K562 (cell line): Measurements from ENCODE around the gene COL4A2. TPM values are rescaled to one million over a fixed set of nuclear protein-coding genes. Genes with fewer than 3 reads are reported as not detected.

ENCODE experiments used
- ATAC-seq: fragments of 200-7000 bp; cut with Tn5 transposase; 3 replicates; pipeline ENCODE4 v1.9.1; 2020; ENCODE audit warnings: moderate library complexity
- BruUV-seq: library from RNA; stranded (reverse); fragments of 400-500 nt; replicated peaks from 2 replicates; lab custom pipeline; 2021; lab: Mats Ljungman, UMichigan
- CTCF ChIA-PET: fragments of 300-600 bp; formaldehyde crosslinking; extraction: SDS; loops from one replicate; lab custom pipeline; 2021; ENCODE audit warnings: low intra/inter-chr PET ratio; lab: Yijun Ruan, JAX
- POLR2A ChIA-PET: fragments of 300-600, 350-650 bp; sonication (Branson Sonifier 250); formaldehyde crosslinking; extraction: SDS; loops from one replicate; lab custom pipeline; 2021; ENCODE audit warnings: antibody characterized with exemption, inconsistent platforms; lab: Yijun Ruan, JAX
- DNase-seq, 4 experiments: peaks; one replicate each; pipeline versions ENCODE4 v3.0.0 to v3.0.0-alpha.2; 2011 to 2018; ENCODE audit warnings: low spot score in 3 of 4, mixed read lengths in 3 of 4; ENCODE audit errors: extremely low read depth in 1 of 4
- FAIRE-seq: peaks from 2 replicates; lab custom pipeline; 2011; peaks lifted over from hg19 to GRCh38; lab: Jason Lieb, UNC
- H2AFZ ChIP-seq: 2 replicates; pipeline ENCODE4 v1.6.0; 2011; ENCODE audit warnings: low read depth, low read length, control low read depth, inconsistent platforms
- H3K27ac ChIP-seq: fragments of 200-600 bp; 3 replicates; pipeline ENCODE4 v1.8.0; 2011; ENCODE audit warnings: low read depth, mild to moderate bottlenecking, control low read depth, inconsistent platforms, low read length, moderate library complexity, mixed read lengths; ENCODE audit errors: extremely low read depth
- H3K27me3 ChIP-seq, 2 experiments: fragments of 300-600 bp in 1 of 2; 2 replicates in 1 of 2; 3 replicates in 1 of 2; pipeline versions ENCODE4 v1.6.0 to v1.8.0; 2011; ENCODE audit warnings: inconsistent platforms in 2 of 2, low read length in 2 of 2, mild to moderate bottlenecking in 1 of 2, mixed read lengths in 1 of 2, moderate library complexity in 1 of 2; ENCODE audit not compliant: control insufficient read depth in 2 of 2, insufficient read depth in 2 of 2
- H3K36me3 ChIP-seq: fragments of 300-600 bp; 3 replicates; pipeline ENCODE4 v1.8.0; 2011; ENCODE audit warnings: mild to moderate bottlenecking, low read length, inconsistent platforms; ENCODE audit not compliant: control insufficient read depth, insufficient read depth
- H3K4me1 ChIP-seq, 2 experiments: fragments of 200-600 bp in 1 of 2; replicated peaks in 1 of 2; 2 replicates in 1 of 2; 3 replicates in 1 of 2; pipeline versions ENCODE4 v1.5.1 to v1.8.0; 2011; ENCODE audit warnings: inconsistent platforms in 2 of 2, low read length in 2 of 2, mild to moderate bottlenecking in 1 of 2, mixed read lengths in 1 of 2, moderate library complexity in 1 of 2; ENCODE audit not compliant: control insufficient read depth in 2 of 2, insufficient read depth in 2 of 2
- H3K4me2 ChIP-seq: 2 replicates; pipeline ENCODE4 v1.6.1; 2011; ENCODE audit warnings: low read length, control low read depth, inconsistent platforms, mixed read lengths; ENCODE audit not compliant: insufficient read depth
- H3K4me3 ChIP-seq: fragments of 200-600 bp; sonication (generic), shearing (Covaris generic); 2 replicates; pipeline ENCODE4 v1.5.1; 2016; ENCODE audit warnings: control low read depth, inconsistent platforms
- H3K79me2 ChIP-seq: fragments of 200-600 bp; 3 replicates; pipeline ENCODE4 v1.8.0; 2011; ENCODE audit warnings: low read length, inconsistent platforms; ENCODE audit not compliant: control insufficient read depth, insufficient read depth
- H3K9ac ChIP-seq, 2 experiments: 2 replicates each; pipeline versions ENCODE4 v1.6.0 to v1.6.1; 2011; ENCODE audit warnings: low read depth in 2 of 2, low read length in 2 of 2, control low read depth in 1 of 2, inconsistent platforms in 1 of 2, mild to moderate bottlenecking in 1 of 2, mixed read lengths in 1 of 2; ENCODE audit not compliant: insufficient read depth in 1 of 2
- H3K9me1 ChIP-seq: one replicate; pipeline ENCODE4 v1.6.0; 2011; ENCODE audit warnings: inconsistent platforms, mild to moderate bottlenecking, low read length, moderate library complexity; ENCODE audit not compliant: control insufficient read depth, insufficient read depth
- H3K9me3 ChIP-seq: replicated peaks from 2 replicates; pipeline ENCODE4 v1.5.1; 2011; ENCODE audit warnings: low read depth, low read length, inconsistent platforms; ENCODE audit not compliant: control insufficient read depth, insufficient read depth
- H4K20me1 ChIP-seq: replicated peaks from 2 replicates; pipeline ENCODE4 v1.6.1; 2011; ENCODE audit warnings: low read length, inconsistent platforms, mixed read lengths; ENCODE audit not compliant: control insufficient read depth, insufficient read depth
- DDX20 ChIP-seq: fragments of 450-650 bp; IDR thresholded peaks from 2 replicates; pipeline ENCODE4 v1.6.1; 2016; ENCODE audit warnings: missing genetic modification characterization, low read depth, mild to moderate bottlenecking, missing compliant biosample characterization, moderate library complexity
- KDM4B ChIP-seq, 2 experiments: fragments of 450-650 bp in 1 of 2; sonication (generic) in 1 of 2; IDR thresholded peaks; 2 replicates each; pipeline ENCODE4 v1.6.1; 2016 to 2017; ENCODE audit warnings: borderline replicate concordance in 2 of 2, antibody characterized with exemption in 1 of 2, low read depth in 1 of 2, mild to moderate bottlenecking in 1 of 2
- MTA1 ChIP-seq: fragments of 450-650 bp; IDR thresholded peaks from 2 replicates; pipeline ENCODE4 v1.6.1; 2017; ENCODE audit warnings: borderline replicate concordance
- MYNN ChIP-seq, 2 experiments: sonication (generic); formaldehyde crosslinking in 1 of 2; IDR thresholded peaks; 2 replicates each; pipeline versions ENCODE4 v1.5.0 to v1.6.1; 2016 to 2020; ENCODE audit warnings: antibody characterized with exemption in 1 of 2, missing genetic modification reagents in 1 of 2
- POLR3A ChIP-seq: IDR thresholded peaks from 2 replicates; pipeline ENCODE4 v1.6.1; 2011; ENCODE audit warnings: borderline replicate concordance, mild to moderate bottlenecking, moderate library complexity; ENCODE audit not compliant: insufficient read length, insufficient read depth; ENCODE audit errors: extremely low read depth
- RBM15 ChIP-seq: fragments of 200-400 bp; formaldehyde crosslinking; IDR thresholded peaks from 2 replicates; pipeline ENCODE4 v1.6.1; 2018; ENCODE audit warnings: mild to moderate bottlenecking, low read length, moderate library complexity; ENCODE audit not compliant: insufficient read depth
- ZNF12 ChIP-seq: sonication (generic); formaldehyde crosslinking; IDR thresholded peaks from 2 replicates; pipeline ENCODE4 v1.4.0; 2020; ENCODE audit warnings: mild to moderate bottlenecking, missing genetic modification reagents
- ZNF175 ChIP-seq: fragments of 200-800 bp; sonication (Bioruptor generic); IDR thresholded peaks from 2 replicates; pipeline ENCODE4 v1.6.1; 2016; ENCODE audit warnings: low read depth, mild to moderate bottlenecking, missing genetic modification characterization, missing compliant biosample characterization
- ZNF263 ChIP-seq: sonication (generic); formaldehyde crosslinking; IDR thresholded peaks from 2 replicates; pipeline ENCODE4 v1.8.0; 2022; ENCODE audit warnings: mild to moderate bottlenecking, missing genetic modification reagents, borderline replicate concordance
- ZNF347 ChIP-seq: fragments of 450-650 bp; formaldehyde crosslinking; IDR thresholded peaks from 2 replicates; pipeline ENCODE4 v1.4.0; 2020; ENCODE audit warnings: low read depth, mild to moderate bottlenecking, moderate library complexity
- ZNF76 ChIP-seq: fragments of 250-450 bp; sonication (Bioruptor Pico); IDR thresholded peaks from 2 replicates; pipeline ENCODE4 v1.4.0; 2020; ENCODE audit warnings: mild to moderate bottlenecking, moderate library complexity, borderline replicate concordance
- WGBS: fragments of 100-300 bp; shearing (Covaris generic); methylation state at CpG from one replicate; pipeline ENCODE4 v1.1.6; 2016; ENCODE audit warnings: low coverage, mixed read lengths; ENCODE audit not compliant: insufficient coverage; ENCODE audit errors: missing lambda C conversion rate; 5-methylcytosine and 5-hydroxymethylcytosine counted together
- in situ Hi-C: fragments of 300-500 bp; cut with MboI; formaldehyde crosslinking; loops from 4 replicates; pipeline ENCODE4 v1.15.0; 2018; ENCODE audit warnings: inconsistent platforms, mixed read lengths
- intact Hi-C: fragments of 100-400 bp; cut with micrococcal nuclease; formaldehyde crosslinking; loops from 2 replicates; pipeline ENCODE4 v1.14.2; 2022
- polyA plus RNA-seq, 8 experiments: library from polyadenylated mRNA; depleted of rRNA in 4 of 8; stranded (reverse) in 5 of 8; unstranded in 3 of 8; fragments of >200 nt; fragmentation: Nextera tagmentation in 2 of 8; fragmentation: Illumina TruSeq in 1 of 8; extraction: Ambion mirVana in 2 of 8; extraction: Trizol in 1 of 8; gene quantifications; 2 replicates each; pipeline versions ENCODE4 v1.2.1 to v1.2.3, GENCODE V29; 2011 to 2014; ENCODE audit warnings: inconsistent platforms in 1 of 8, missing spikeins in 1 of 8
- total RNA-seq, 7 experiments: library from RNA; depleted of rRNA in 6 of 7; stranded (reverse); fragments of >200 nt in 6 of 7; fragmentation: Illumina TruSeq in 2 of 7; extraction: Trizol in 2 of 7; gene quantifications; 2 replicates each; pipeline versions ENCODE4 v1.2.1 to v1.2.3, GENCODE V29; 2011 to 2021; ENCODE audit warnings: low replicate concordance in 1 of 7
- TF ChIP-seq, protein P1 (sequence below): fragments of 250-450 bp; sonication (Bioruptor Pico); IDR thresholded peaks from 2 replicates; pipeline ENCODE4 v1.4.0; 2020; ENCODE audit warnings: borderline replicate concordance
- TF ChIP-seq, protein P2 (sequence below), 3 experiments: IDR thresholded peaks in 2 of 3; conservative IDR thresholded peaks in 1 of 3; 2 replicates each; pipeline ENCODE4 v1.5.1; 2011 to 2012; ENCODE audit warnings: low read length in 3 of 3, mild to moderate bottlenecking in 3 of 3, control low read depth in 2 of 3, improper control_type of control experiment in 1 of 3, inconsistent platforms in 1 of 3, low read depth in 1 of 3, mixed read lengths in 1 of 3, moderate library complexity in 1 of 3; ENCODE audit not compliant: insufficient read depth in 2 of 3
- TF ChIP-seq, protein P3 (sequence below), 3 experiments: fragments of 200-800 bp in 1 of 3; sonication (Bioruptor generic) in 1 of 3; sonication (generic) in 1 of 3; formaldehyde crosslinking in 1 of 3; IDR thresholded peaks; 2 replicates each; pipeline versions ENCODE4 v1.6.1 to v1.8.0; 2016 to 2022; ENCODE audit warnings: mild to moderate bottlenecking in 2 of 3, missing compliant biosample characterization in 2 of 3, missing genetic modification characterization in 2 of 3, missing genetic modification reagents in 1 of 3
- TF ChIP-seq, protein P4 (sequence below): fragments of 250-450 bp; sonication (Bioruptor Pico); IDR thresholded peaks from 2 replicates; pipeline ENCODE4 v1.8.0; 2022; ENCODE audit warnings: moderate library complexity, mild to moderate bottlenecking, inconsistent platforms

The COL4A2 gene
- total and polyA plus RNA-seq, 9 of the 15 experiments (the other 6 are each of a cell fraction or from before 2014, with no cell fraction given): 0.13 to 15.2 (median 8.1) TPM

DNA sequence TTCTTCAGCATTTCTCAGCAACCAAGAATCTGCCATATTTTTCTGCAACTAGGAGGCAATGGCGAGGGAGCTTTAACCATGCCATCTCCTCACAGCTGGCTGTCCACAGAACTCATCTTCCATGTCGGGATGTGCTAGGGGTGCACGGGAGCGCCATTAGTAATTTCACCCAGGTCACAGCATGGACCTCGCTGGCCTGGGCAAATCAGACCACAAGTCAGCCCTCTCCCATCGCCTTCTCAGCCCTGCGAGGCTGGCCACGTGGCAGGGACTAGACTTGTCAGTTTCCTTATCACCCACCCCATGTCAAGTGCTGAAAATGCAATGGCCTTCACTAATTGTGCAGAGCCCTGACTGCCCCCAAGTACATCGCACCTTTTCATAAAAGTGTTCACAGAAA is 15.8 kb upstream of the COL4A2 start:
- ChIA-PET POLR2A (no interaction called here), CTCF (no interaction called here)
- Histone ChIP-seq H3K79me2 (no peaks in the 10 kb centered on the region), H3K4me1 (no peaks in the 10 kb centered on the region), H3K9ac (no peak overlapping the region), H3K36me3 (no peaks in the 10 kb centered on the region), H3K9me3 (no peaks in the 10 kb centered on the region), H4K20me1 (no peaks in the 10 kb centered on the region), H3K9me1 (no peaks in the 10 kb centered on the region), H3K27ac (no peak overlapping the region), H3K4me2 (no peak overlapping the region), H3K4me3 (no peak overlapping the region), H3K27me3 (peaks cover 0 to 11% of the 10 kb centered on the region in 2 experiments; a peak in 3 of 5 replicates), H2AFZ (no peak overlapping the region)
- intact Hi-C loops: no loop called here
- no TSS peak for BruUV-seq
- DNase-seq (no peak), FAIRE-seq (no peak), ATAC-seq (no peak)
- 1% methylated on average over 9 of the region's 9 CpGs for WGBS
- in situ Hi-C loops: no loop called here
- TF ChIP-seq ZNF347 (CRISPR knock-in tag) (no peak), MTA1 (no peak), MYNN (IDR thresholded peaks at IDR 0.05) (no peak), MYNN (CRISPR knock-in tag; IDR thresholded peaks at IDR 0.05) (no peak), POLR3A (no peak), DDX20 (no peak), ZNF175 (no peak), ZNF12 (no peak), KDM4B (IDR thresholded peaks at IDR 0.05; ENCODE audit: borderline replicate concordance in 2 of 2, low read depth in 1 of 2) (no peak), ZNF76 (CRISPR knock-in tag) (no peak), RBM15 (no peak), ZNF263 (CRISPR knock-in tag) (no peak)
- TF ChIP-seq, protein P1, sequence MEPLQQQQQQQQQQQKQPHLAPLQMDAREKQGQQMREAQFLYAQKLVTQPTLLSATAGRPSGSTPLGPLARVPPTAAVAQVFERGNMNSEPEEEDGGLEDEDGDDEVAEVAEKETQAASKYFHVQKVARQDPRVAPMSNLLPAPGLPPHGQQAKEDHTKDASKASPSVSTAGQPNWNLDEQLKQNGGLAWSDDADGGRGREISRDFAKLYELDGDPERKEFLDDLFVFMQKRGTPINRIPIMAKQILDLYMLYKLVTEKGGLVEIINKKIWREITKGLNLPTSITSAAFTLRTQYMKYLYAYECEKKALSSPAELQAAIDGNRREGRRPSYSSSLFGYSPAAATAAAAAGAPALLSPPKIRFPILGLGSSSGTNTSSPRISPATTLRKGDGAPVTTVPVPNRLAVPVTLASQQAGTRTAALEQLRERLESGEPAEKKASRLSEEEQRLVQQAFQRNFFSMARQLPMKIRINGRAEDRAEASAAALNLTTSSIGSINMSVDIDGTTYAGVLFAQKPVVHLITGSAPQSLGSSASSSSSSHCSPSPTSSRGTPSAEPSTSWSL: no peak
- TF ChIP-seq, protein P2, sequence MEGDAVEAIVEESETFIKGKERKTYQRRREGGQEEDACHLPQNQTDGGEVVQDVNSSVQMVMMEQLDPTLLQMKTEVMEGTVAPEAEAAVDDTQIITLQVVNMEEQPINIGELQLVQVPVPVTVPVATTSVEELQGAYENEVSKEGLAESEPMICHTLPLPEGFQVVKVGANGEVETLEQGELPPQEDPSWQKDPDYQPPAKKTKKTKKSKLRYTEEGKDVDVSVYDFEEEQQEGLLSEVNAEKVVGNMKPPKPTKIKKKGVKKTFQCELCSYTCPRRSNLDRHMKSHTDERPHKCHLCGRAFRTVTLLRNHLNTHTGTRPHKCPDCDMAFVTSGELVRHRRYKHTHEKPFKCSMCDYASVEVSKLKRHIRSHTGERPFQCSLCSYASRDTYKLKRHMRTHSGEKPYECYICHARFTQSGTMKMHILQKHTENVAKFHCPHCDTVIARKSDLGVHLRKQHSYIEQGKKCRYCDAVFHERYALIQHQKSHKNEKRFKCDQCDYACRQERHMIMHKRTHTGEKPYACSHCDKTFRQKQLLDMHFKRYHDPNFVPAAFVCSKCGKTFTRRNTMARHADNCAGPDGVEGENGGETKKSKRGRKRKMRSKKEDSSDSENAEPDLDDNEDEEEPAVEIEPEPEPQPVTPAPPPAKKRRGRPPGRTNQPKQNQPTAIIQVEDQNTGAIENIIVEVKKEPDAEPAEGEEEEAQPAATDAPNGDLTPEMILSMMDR (IDR thresholded peaks at IDR 0.05 in 2 of 3, conservative IDR thresholded peaks at IDR 0.05 in 1 of 3; ENCODE audit: insufficient read depth in 2 of 3, low read depth in 1 of 3, low read length in 3 of 3): no peak
- TF ChIP-seq, protein P3, sequence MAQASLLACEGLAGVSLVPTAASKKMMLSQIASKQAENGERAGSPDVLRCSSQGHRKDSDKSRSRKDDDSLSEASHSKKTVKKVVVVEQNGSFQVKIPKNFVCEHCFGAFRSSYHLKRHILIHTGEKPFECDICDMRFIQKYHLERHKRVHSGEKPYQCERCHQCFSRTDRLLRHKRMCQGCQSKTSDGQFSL (CRISPR knock-in tag; IDR thresholded peaks at IDR 0.05): no peak
- TF ChIP-seq, protein P3 (tag; IDR thresholded peaks at IDR 0.05): no peak
- TF ChIP-seq, protein P4, sequence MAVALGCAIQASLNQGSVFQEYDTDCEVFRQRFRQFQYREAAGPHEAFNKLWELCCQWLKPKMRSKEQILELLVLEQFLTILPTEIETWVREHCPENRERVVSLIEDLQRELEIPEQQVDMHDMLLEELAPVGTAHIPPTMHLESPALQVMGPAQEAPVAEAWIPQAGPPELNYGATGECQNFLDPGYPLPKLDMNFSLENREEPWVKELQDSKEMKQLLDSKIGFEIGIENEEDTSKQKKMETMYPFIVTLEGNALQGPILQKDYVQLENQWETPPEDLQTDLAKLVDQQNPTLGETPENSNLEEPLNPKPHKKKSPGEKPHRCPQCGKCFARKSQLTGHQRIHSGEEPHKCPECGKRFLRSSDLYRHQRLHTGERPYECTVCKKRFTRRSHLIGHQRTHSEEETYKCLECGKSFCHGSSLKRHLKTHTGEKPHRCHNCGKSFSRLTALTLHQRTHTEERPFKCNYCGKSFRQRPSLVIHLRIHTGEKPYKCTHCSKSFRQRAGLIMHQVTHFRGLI (CRISPR knock-in tag): no peak
